Endodermal cell (in vitro differentiated cells): Measurements from ENCODE around the gene KRTAP10-8. TPM values are rescaled to one million over a fixed set of nuclear protein-coding genes. Genes with fewer than 3 reads are reported as not detected.

Experiments
- DNase-seq: peaks from one replicate; pipeline ENCODE4 v3.0.0-alpha.2; 2017
- H3K27ac ChIP-seq: 2 replicates; pipeline ENCODE4 v1.5.1; 2013; ENCODE audit warnings: mild to moderate bottlenecking, low read depth, low read length, moderate library complexity
- H3K27me3 ChIP-seq: 2 replicates; pipeline ENCODE4 v1.6.1; 2013; ENCODE audit warnings: mild to moderate bottlenecking, low read length, moderate library complexity; ENCODE audit not compliant: insufficient read depth, control insufficient read depth, poor library complexity, severe bottlenecking
- H3K36me3 ChIP-seq: 2 replicates; pipeline ENCODE4 v1.7.0; 2013; ENCODE audit warnings: mild to moderate bottlenecking, low read length, moderate library complexity; ENCODE audit not compliant: control insufficient read depth, insufficient read depth
- H3K4me1 ChIP-seq: one replicate; pipeline ENCODE4 v1.7.0; 2013; ENCODE audit warnings: low read length; ENCODE audit not compliant: control insufficient read depth, insufficient read depth
- H3K4me3 ChIP-seq: 2 replicates; pipeline ENCODE4 v1.5.1; 2013; ENCODE audit warnings: mild to moderate bottlenecking, low read length, moderate library complexity
- H3K9ac ChIP-seq: 2 replicates; pipeline ENCODE4 v1.6.1; 2013; ENCODE audit warnings: mild to moderate bottlenecking, low read length, moderate library complexity; ENCODE audit not compliant: poor library complexity, severe bottlenecking; ENCODE audit errors: extremely low read depth
- H3K9me3 ChIP-seq: 2 replicates; pipeline ENCODE4 v1.6.1; 2013; ENCODE audit warnings: mild to moderate bottlenecking, low read length, moderate library complexity; ENCODE audit not compliant: control insufficient read depth
- H3K27ac Mint-ChIP-seq: 2 replicates; pipeline ENCODE4 v1.8.0; 2020; ENCODE audit warnings: mixed read lengths
- H3K27me3 Mint-ChIP-seq: 2 replicates; pipeline ENCODE4 v1.8.0; 2021; ENCODE audit warnings: mild to moderate bottlenecking, mixed read lengths; ENCODE audit not compliant: insufficient read depth
- H3K36me3 Mint-ChIP-seq: 2 replicates; pipeline ENCODE4 v1.8.0; 2020; ENCODE audit warnings: low read depth, mixed read lengths
- H3K4me1 Mint-ChIP-seq: 2 replicates; pipeline ENCODE4 v1.8.0; 2020; ENCODE audit warnings: mixed read lengths
- H3K4me3 Mint-ChIP-seq: 2 replicates; pipeline ENCODE4 v1.8.0; 2020; ENCODE audit warnings: mild to moderate bottlenecking, moderate library complexity, mixed read lengths
- H3K9me3 Mint-ChIP-seq: 2 replicates; pipeline ENCODE4 v1.8.0; 2020; ENCODE audit warnings: mild to moderate bottlenecking, mixed read lengths
- CTCF ChIP-seq: fragments of 200-600 bp; sonication (generic); conservative IDR thresholded peaks from 2 replicates; pipeline ENCODE4 v1.5.0; 2021; ENCODE audit warnings: antibody characterized with exemption, mild to moderate bottlenecking
- WGBS, 2 experiments: methylation state at CpG; one replicate each; pipeline versions ENCODE4 v1.1.5 to v1.1.7; 2013; ENCODE audit warnings: missing lambda C conversion rate in 2 of 2, mixed read lengths in 1 of 2; ENCODE audit not compliant: insufficient coverage in 1 of 2, insufficient read length in 1 of 2; 5-methylcytosine and 5-hydroxymethylcytosine counted together
- total RNA-seq, 2 donors: library from RNA; stranded (reverse); fragmentation: NEBNext Ultra II Directional in 1 of 2; extraction: Animal tissue kit (Norgen Biotek cat#: 25700) in 1 of 2; gene quantifications; 2 replicates in 1 of 2; 3 replicates in 1 of 2; pipeline ENCODE4 v1.2.1, GENCODE V29; 2021

Gene KRTAP10-8
- total RNA-seq, 2 donors from 2014 or later: not detected

GRCh38 chr21:44595524-44595923 is 16.4 kb upstream of the KRTAP10-8 start:
- Mint-ChIP-seq H3K27me3 (no peaks in the 10 kb centered on the region), H3K27ac (no peak overlapping the region), H3K4me1 (peaks cover 18% of the 10 kb centered on the region), H3K4me3 (no peak overlapping the region), H3K9me3 (no peaks in the 10 kb centered on the region), H3K36me3 (no peaks in the 10 kb centered on the region)
- no peaks in the 10 kb centered on the region for H3K36me3 ChIP-seq
- no peak for TF ChIP-seq CTCF
- no peak overlapping the region for H3K9ac ChIP-seq
- no peak overlapping the region for H3K27ac ChIP-seq
- DNase-seq: no peak
- H3K4me3 ChIP-seq: no peak overlapping the region
- H3K9me3 ChIP-seq: peaks cover 13% of the 10 kb centered on the region
- H3K27me3 ChIP-seq: no peaks in the 10 kb centered on the region
- no peaks in the 10 kb centered on the region for H3K4me1 ChIP-seq
- 96 to 100% methylated on average over 2 to 6 of the region's 6 CpGs for WGBS, 2 experiments

GRCh38 chr21:44596068-44596725 is 15.7 kb upstream of the KRTAP10-8 start:
- no peak overlapping the region for H3K9ac ChIP-seq
- TF ChIP-seq CTCF: no peak
- Mint-ChIP-seq H3K4me1 (peaks cover 18% of the 10 kb centered on the region), H3K4me3 (no peak overlapping the region), H3K27me3 (no peaks in the 10 kb centered on the region), H3K27ac (no peak overlapping the region), H3K36me3 (no peaks in the 10 kb centered on the region), H3K9me3 (no peaks in the 10 kb centered on the region)
- H3K27me3 ChIP-seq: no peaks in the 10 kb centered on the region
- H3K4me1 ChIP-seq: no peaks in the 10 kb centered on the region
- peaks cover 13% of the 10 kb centered on the region for H3K9me3 ChIP-seq
- H3K27ac ChIP-seq: no peak overlapping the region
- H3K4me3 ChIP-seq: no peak overlapping the region
- H3K36me3 ChIP-seq: no peaks in the 10 kb centered on the region
- DNase-seq: no peak
- WGBS, 2 experiments: 92% methylated on average over 7 to 9 of the region's 9 CpGs

- DNase-seq: peak; percentile 56
- Histone ChIP-seq H3K9me3 (peaks cover 13% of the 10 kb centered on the region), H3K27me3 (no peaks in the 10 kb centered on the region), H3K9ac (no peak overlapping the region), H3K4me3 (no peak overlapping the region), H3K4me1 (no peaks in the 10 kb centered on the region), H3K27ac (peak overlapping the region; percentile 40), H3K36me3 (no peaks in the 10 kb centered on the region)
- WGBS, 2 experiments: 74 to 82% methylated on average over 8 to 11 of the region's 11 CpGs
- no peaks in the 10 kb centered on the region for H3K27me3 Mint-ChIP-seq
- H3K4me3 Mint-ChIP-seq: no peak overlapping the region
- H3K9me3 Mint-ChIP-seq: no peaks in the 10 kb centered on the region
- H3K27ac Mint-ChIP-seq: no peak overlapping the region
- peaks cover 18% of the 10 kb centered on the region for H3K4me1 Mint-ChIP-seq
- H3K36me3 Mint-ChIP-seq: no peaks in the 10 kb centered on the region
- TF ChIP-seq CTCF: no peak
Observed at GRCh38 chr21:44598061-44598460, 13.8 kb upstream of the KRTAP10-8 start.
